Measurements from ENCODE around the gene ADAT3.
A peak's percentile ranks its signal among the peaks of the same experiment; 100 is the strongest.

The ADAT3 gene

GRCh38 chr19:1917146-1917545 lies 11.9 kb downstream of the ADAT3 start:
- no peak for ATAC-seq

DNA sequence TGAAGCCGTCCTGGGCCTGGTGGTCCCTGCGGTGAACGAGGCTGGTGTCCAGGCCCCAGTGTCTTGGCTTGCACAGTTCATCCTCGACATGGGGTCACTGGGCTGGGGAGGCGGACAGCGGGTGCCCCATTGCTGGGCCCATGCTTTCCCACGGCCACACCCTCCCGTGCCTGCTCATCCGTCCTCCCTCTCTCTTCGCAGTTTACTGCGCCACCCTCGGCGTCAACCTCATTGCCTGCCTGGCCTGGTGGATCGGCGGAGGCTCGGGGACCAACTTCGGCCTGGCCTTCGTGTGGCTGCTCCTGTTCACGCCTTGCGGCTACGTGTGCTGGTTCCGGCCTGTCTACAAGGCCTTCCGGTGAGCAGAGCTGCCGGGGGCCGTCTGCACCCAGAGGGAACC lies 12.7 kb downstream of the ADAT3 start:
- ATAC-seq = no peak

- ATAC-seq = no peak
Measured at GRCh38 chr19:1918975-1919374, 13.8 kb downstream of the ADAT3 start.

GRCh38 chr19:1920644-1921043 lies 15.4 kb downstream of the ADAT3 start:
- ATAC-seq = no peak

- no peak for ATAC-seq
Measured at GRCh38 chr19:1921326-1921725, 16.1 kb downstream of the ADAT3 start.

DNA sequence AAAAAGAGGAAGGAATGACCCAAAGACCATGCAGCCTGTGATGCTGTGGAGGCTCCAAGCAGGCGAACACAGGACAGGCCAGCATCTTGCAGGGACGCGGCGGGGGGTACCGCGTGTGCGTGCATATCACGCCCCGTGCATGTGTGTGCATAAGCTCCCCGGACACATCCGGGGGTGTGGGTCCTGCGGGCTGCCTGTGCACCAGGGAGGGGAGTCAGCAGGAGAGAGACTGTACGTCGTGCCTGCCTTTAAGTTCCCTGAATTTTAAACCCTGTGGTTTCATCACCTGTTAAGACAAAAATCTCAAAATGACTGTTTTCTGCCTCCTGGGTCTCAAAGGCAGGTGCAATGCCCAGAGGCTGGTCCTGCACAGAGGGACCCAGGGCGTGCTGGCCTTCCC lies 16.6 kb downstream of the ADAT3 start:
- ATAC-seq = no peak

- ATAC-seq = no peak
Measured at GRCh38 chr19:1922803-1923202, 17.6 kb downstream of the ADAT3 start.

DNA sequence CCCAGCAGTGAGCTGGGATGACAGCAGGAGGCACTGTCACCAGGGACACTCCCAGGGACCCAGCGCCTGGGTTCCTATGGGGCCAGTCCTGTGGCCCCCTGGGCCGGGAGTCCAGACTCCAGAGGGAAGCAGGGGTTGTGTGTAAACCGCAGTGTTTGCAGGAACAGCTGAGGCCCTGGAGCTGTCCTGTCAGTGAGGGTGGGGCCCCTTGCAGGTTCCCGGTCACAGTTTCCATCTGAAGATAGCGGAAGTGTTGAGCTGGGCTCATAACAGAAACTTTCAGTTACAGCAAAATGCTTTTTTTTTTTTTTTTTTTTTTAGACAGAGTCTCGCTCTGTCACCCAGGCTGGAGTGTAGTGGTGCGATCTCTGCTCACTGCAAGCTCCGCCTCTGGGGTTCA lies 18.1 kb downstream of the ADAT3 start:
- ATAC-seq = peak; percentile 83 to 89

DNA sequence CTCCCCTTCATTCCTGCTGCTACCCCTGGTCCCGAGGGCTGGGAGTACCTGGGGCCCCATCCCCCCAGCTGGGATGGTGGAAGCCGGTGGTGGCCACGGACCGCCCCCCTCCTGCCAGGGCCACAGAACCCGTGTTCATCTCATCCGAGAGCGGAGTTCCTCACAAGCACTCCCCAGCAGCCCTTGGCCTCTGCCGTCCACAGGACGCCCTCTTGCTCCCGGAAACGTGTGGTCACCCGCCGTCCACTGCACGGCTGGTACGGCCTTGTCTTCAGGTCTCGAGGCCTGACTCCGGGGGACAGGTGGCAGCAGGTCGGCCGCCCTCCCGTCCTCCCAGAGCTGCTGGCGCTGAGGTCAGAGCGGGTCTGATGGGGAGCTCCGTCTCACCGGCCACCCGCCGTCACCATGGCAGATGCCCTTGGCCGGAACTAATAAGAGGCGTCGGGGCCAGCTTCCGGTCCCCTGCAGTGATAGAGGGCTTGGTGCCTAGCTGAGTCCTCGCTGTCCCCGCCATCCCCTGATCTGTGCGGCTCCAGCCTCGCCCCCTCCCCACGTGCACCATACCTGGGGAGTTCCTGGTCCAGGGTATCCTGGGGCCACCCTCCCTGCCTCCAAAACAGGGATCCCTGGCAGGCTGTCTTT lies 19.2 kb downstream of the ADAT3 start:
- ATAC-seq = no peak

GRCh38 chr19:1925544-1925943 lies 20.3 kb downstream of the ADAT3 start:
- no peak for ATAC-seq

- ATAC-seq = peak; percentile 92 to 99
Measured at GRCh38 chr19:1929021-1929742, 24.0 kb downstream of the ADAT3 start.

DNA sequence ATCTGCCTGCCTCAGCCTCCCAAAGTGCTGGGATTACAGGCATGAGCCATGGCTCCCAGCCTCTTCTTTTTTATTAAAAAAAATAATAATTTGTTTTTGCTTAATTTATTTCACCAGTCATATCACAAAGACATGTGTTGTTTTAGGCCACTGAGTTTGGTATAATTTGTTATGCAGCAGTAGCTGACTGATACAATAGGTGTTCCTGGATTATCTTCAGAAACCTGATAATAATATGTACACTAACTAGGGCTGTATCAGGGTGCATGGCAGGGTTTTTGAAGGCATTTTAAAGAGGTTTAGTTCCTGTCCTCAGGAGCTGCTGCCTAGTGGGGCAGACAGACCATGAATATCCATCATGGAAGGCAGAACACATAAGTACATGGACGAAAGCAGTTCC lies 26.2 kb downstream of the ADAT3 start:
- no peak for ATAC-seq

GRCh38 chr19:1932395-1932794 lies 27.2 kb downstream of the ADAT3 start:
- no peak for ATAC-seq

DNA sequence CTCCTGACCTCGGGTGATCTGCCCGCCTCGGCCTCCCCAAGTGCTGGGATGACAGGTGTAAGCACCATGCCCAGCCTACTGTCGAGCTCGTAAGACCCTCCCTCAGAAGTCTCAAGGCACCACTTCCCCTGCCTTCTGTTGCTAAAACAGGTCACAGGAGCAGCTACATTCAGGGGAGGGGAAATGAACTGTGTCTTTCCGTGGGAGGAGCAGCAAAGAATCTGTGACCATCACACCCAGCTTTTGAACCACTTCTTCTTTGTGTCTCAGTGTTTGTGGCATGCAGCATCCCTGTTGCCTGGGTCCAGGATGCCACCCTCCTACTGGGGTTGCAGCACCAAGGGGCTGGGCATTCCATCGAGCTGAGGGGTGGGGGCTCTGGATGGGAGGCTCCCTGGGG lies 28.0 kb downstream of the ADAT3 start:
- ATAC-seq = no peak

DNA sequence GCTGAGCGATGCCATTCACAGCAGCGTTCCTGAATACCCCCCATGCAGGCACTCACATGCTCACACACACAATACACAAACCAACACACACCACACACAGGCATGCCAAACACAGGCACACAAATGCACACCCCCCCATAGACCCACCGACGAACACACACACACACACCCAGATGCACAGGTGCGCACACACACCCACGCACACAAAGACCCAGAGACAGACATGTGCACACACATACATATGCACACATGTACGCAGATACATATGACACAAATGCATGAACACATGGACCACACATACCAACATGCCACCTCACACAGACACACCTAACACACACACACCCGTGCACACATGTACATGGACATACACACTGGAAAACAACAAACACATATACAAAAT lies 28.7 kb downstream of the ADAT3 start:
- no peak for ATAC-seq

GRCh38 chr19:1935484-1936208 lies 30.4 kb downstream of the ADAT3 start:
- no peak for ATAC-seq

GRCh38 chr19:1936430-1936829 lies 31.2 kb downstream of the ADAT3 start:
- no peak for ATAC-seq

- ATAC-seq = no peak
Measured at GRCh38 chr19:1936916-1937610, 31.9 kb downstream of the ADAT3 start.

DNA sequence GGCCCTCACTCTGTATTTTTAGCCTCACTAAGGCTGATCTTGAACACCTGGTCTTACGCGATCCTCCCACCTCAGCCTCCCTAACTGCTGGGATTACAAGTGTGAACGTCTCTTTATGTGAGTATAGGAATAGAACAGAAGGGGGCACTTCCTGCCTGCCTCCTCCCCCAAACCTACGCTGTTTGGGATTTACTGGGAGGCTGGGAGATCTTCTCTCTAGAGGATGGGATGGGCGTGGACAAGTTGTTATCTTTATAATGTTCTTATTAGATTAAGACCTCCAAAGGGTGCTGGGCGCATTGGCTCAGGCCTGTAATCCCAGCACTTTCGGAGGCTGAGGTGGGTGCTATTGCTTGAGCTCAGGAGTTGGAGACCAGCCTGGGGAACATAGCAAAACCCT lies 32.9 kb downstream of the ADAT3 start:
- no peak for ATAC-seq

- ATAC-seq = peak; percentile 49 to 57
Measured at GRCh38 chr19:1941146-1942077, 36.2 kb downstream of the ADAT3 start, which contains the start of gene CSNK1G2. CSNK1G2 (plus strand) TSS chr19:1941172; CDS start chr19:1969773, 28,601 bp downstream.

- ATAC-seq = peak; percentile 21 to 28
Measured at GRCh38 chr19:1942078-1942933, 37.1 kb downstream of the ADAT3 start.
